ENCODE data around the gene LRP1B.

DNA sequence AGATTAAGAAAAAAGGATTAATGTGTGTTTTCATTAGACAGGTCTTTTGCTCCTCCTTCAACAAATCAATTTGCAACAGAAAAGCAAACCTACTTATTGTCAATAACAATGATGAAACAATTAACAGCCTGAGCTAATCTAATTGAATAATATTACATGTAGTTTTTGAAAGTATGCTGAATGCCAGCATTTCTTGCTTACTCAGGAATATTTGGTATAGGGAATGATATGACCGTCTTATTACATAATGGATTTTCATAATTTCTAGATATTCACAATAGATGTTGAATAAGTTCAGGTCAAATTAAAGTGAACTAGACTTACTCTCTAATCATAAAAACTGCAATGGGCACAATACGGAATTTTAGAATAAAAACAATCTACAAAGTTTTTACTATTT, 1856.9 kb downstream of the LRP1B start:
- TF ChIP-seq, protein P1, sequence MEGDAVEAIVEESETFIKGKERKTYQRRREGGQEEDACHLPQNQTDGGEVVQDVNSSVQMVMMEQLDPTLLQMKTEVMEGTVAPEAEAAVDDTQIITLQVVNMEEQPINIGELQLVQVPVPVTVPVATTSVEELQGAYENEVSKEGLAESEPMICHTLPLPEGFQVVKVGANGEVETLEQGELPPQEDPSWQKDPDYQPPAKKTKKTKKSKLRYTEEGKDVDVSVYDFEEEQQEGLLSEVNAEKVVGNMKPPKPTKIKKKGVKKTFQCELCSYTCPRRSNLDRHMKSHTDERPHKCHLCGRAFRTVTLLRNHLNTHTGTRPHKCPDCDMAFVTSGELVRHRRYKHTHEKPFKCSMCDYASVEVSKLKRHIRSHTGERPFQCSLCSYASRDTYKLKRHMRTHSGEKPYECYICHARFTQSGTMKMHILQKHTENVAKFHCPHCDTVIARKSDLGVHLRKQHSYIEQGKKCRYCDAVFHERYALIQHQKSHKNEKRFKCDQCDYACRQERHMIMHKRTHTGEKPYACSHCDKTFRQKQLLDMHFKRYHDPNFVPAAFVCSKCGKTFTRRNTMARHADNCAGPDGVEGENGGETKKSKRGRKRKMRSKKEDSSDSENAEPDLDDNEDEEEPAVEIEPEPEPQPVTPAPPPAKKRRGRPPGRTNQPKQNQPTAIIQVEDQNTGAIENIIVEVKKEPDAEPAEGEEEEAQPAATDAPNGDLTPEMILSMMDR (conservative IDR thresholded peaks at IDR 0.05; ENCODE audit: low read length), result no peak
- no peak for TF ChIP-seq EZH2phosphoT487 (IDR thresholded peaks at IDR 0.05; ENCODE audit: borderline replicate concordance)
